ENCODE data around the gene COL5A1.

DNA sequence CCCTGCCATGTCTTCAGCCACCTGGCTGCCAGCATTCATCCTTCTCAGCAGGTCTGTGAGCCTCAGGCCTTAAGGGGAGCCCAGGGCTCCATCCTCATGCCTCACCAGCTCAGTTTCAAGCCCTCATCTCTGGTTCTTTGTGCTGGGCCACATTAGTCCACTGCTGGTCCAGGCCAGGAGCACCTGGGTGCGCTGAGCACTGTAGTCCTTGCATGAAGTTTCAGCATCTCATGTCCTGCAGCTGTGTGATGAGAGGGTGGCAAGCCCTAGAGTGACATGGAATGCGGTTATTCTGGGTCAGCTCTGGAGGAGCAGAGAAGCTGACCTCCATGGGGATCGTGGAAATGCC lies 42.7 kb downstream of the COL5A1 start:
- TF ChIP-seq, protein P1, sequence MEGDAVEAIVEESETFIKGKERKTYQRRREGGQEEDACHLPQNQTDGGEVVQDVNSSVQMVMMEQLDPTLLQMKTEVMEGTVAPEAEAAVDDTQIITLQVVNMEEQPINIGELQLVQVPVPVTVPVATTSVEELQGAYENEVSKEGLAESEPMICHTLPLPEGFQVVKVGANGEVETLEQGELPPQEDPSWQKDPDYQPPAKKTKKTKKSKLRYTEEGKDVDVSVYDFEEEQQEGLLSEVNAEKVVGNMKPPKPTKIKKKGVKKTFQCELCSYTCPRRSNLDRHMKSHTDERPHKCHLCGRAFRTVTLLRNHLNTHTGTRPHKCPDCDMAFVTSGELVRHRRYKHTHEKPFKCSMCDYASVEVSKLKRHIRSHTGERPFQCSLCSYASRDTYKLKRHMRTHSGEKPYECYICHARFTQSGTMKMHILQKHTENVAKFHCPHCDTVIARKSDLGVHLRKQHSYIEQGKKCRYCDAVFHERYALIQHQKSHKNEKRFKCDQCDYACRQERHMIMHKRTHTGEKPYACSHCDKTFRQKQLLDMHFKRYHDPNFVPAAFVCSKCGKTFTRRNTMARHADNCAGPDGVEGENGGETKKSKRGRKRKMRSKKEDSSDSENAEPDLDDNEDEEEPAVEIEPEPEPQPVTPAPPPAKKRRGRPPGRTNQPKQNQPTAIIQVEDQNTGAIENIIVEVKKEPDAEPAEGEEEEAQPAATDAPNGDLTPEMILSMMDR (IDR thresholded peaks at IDR 0.05), result no peak
- TF ChIP-seq POLR2A (IDR thresholded peaks at IDR 0.05), result no peak
